ENCODE data around the gene CDRT4. TPM values are rescaled to one million over a fixed set of nuclear protein-coding genes. Genes with fewer than 3 reads are reported as not detected.

CDRT4 gene
- polyA plus RNA-seq, 3 donors = 1.9 to 11.6 (median 4.4) TPM

DNA sequence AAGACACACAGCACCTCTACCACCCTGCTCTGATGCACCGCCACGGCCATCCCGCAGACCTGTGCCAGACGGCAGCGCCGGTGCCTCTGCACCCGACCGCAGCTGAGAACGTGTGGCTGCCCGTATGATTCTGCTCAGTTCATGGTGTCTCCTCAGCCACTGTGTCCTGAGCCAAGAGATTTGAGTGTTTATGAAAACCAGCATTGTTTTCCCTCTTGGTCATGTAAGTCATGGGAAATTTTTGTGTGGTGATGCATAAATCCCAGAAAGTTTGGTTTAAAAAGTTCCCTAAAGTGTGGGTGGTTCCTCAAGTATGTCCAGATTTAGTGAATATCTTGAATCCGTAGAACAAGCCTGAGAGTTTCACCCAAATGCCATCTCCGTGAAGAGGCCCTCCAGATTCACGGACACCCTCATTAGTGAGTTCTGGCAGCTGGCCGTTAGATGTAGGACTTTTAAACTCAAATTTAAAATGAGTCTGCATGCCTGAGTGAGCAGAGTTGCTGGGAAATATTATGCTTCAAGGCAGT, 57.6 kb downstream of the CDRT4 start:
- no peak for DNase-seq (ENCODE audit: extremely low read depth in 1 of 11, low read depth in 9 of 11, low spot score in 4 of 11)

GRCh38 chr17:15408803-15409202, 58.6 kb downstream of the CDRT4 start:
- no peak for DNase-seq (ENCODE audit: extremely low read depth in 1 of 11, low read depth in 9 of 11, low spot score in 4 of 11)

GRCh38 chr17:15406081-15406480, 61.3 kb downstream of the CDRT4 start:
- no peak for DNase-seq (ENCODE audit: extremely low read depth in 1 of 11, low read depth in 9 of 11, low spot score in 4 of 11)

GRCh38 chr17:15405058-15405415, 62.4 kb downstream of the CDRT4 start:
- DNase-seq (ENCODE audit: extremely low read depth in 1 of 11, low read depth in 9 of 11, low spot score in 4 of 11) = no peak

DNA sequence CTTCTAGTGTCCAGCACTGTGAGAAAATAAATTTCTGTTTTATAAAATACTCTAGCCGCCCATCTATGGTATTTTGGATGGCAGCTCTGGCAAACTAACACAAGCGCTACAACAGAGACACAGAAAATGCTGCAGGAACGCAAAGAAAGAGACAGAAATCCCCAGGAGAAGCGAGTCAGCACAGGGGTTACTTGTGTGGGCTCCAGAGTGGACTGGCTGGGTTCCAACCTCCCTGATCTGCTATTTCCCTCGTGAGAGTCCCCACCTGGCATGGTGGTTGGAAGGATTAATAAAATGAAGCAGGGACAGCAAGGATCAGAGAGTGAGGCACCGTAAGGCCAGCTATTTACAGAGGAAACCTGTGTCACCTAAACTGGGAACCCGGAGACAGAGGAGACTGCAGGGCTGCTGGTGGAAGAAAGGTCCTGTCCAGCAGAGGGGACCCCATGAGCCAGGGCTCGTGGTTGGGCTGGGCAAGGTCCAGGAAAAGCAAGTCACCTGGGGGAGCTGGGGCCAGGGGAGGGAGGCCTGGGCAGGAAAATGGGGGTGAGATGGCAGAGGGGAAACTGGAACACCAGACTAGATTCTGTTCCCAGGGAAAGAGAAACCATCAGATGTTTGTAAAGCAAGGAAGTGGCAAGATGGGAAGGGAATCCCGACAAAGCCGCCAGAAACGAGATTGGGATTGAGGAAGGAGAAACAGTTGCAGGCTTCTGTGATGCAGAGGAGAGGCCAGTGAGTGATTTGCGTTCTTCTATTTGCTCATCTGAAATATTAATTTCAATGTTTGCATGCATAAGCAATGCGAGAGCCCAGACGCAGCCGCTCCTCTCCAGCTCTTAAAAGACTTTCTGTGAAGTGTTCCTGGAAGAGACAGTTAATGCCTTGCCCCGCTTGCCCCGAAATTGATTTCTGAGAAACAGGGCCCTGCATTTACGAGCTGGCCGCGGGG, 63.0 kb downstream of the CDRT4 start:
- DNase-seq (ENCODE audit: extremely low read depth in 1 of 11, low read depth in 9 of 11, low spot score in 4 of 11) = no peak

GRCh38 chr17:15403276-15403939, 64.0 kb downstream of the CDRT4 start:
- DNase-seq (ENCODE audit: extremely low read depth in 1 of 11, low read depth in 9 of 11, low spot score in 4 of 11) = no peak

- no peak for DNase-seq (ENCODE audit: extremely low read depth in 1 of 11, low read depth in 9 of 11, low spot score in 4 of 11)
Observed at GRCh38 chr17:15399443-15399842, 68.0 kb downstream of the CDRT4 start.

- no peak for DNase-seq (ENCODE audit: extremely low read depth in 1 of 11, low read depth in 9 of 11, low spot score in 4 of 11)
Observed at GRCh38 chr17:15398736-15399331, 68.6 kb downstream of the CDRT4 start.

DNA sequence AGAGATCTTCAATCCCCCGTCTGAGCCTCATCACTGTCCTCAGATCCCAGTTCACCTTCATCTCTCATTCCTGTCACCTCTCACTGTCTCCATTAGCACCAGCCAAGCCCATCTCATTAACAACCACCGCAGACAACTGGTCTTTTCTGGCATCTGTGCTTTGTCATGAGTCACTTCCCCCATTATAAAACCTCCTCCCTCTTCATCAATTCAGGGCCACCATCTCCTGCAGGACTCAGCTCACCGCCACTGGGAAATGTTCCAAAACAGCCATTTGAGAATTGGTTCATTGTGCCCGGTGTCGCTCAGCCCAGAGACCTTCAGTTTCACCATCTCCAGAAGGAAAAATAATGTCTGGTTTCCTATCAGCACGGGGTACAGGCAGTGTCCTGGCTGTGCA, 69.1 kb downstream of the CDRT4 start:
- DNase-seq (ENCODE audit: extremely low read depth in 1 of 11, low read depth in 9 of 11, low spot score in 4 of 11) = no peak

DNA sequence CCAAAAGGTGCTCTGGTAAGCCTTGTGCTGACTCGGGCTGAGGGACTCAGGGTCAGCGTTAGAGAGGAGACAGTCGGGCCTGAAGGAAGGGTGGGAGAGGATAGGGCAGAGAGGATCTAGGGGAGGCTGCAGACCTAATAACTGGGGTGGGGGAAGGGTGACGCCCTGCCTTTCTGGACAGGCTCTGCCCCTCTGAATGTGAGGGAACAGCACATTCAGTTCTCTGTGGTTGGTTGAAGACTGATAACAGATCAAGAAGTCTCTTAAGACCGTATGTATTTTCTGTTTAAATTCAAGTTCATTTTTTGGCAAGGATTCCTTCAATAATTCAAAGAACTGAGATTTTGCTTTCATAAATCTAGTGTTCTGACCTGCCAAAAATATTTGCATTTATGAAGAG, 69.8 kb downstream of the CDRT4 start:
- no peak for DNase-seq (ENCODE audit: extremely low read depth in 1 of 11, low read depth in 9 of 11, low spot score in 4 of 11)

GRCh38 chr17:15395091-15395490, 72.3 kb downstream of the CDRT4 start:
- no peak for DNase-seq (ENCODE audit: extremely low read depth in 1 of 11, low read depth in 9 of 11, low spot score in 4 of 11)

DNA sequence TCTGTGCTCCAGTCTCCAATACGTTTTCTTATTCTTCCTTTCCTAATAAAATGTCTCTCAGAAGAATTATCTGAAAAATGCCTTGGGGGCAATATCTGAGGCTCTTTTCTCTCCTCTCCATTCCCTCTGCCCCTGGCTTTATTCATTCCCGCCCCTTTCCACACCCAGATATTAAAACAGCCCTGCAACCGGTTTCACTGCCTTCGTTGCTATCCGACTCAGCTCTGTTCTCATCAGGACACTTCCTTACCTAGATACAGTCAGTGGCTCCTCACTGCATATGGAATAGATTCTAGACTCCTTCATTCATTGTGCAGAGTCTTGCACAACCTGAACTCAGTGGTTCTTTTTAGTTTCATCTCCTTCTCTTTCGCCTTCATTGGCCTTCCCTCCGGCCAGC, 74.0 kb downstream of the CDRT4 start:
- DNase-seq (ENCODE audit: extremely low read depth in 1 of 11, low read depth in 9 of 11, low spot score in 4 of 11) = no peak

GRCh38 chr17:15392326-15392741, 75.1 kb downstream of the CDRT4 start:
- no peak for DNase-seq (ENCODE audit: extremely low read depth in 1 of 11, low read depth in 9 of 11, low spot score in 4 of 11)

GRCh38 chr17:15388356-15389041, 78.9 kb downstream of the CDRT4 start:
- DNase-seq (ENCODE audit: extremely low read depth in 1 of 11, low read depth in 9 of 11, low spot score in 4 of 11) = no peak

DNA sequence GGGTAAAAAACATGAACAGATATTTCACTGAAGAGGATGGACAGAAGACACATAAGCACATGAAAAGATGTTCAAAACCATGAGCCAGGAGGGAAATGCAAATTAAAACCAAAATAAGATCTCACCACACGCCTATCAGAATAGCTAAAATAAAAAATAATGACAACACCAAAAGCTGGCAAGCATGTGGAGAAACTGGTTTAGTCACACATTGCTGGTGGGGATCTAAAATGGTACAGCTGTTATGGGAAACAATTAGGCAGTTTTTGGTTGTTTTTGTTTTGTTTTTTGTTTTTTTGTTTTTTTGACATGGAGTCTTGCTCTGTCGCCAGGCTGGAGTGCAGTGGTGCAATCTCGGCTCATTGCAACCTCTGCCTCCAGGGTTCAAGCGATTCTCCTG, 81.3 kb downstream of the CDRT4 start:
- DNase-seq (ENCODE audit: extremely low read depth in 1 of 11, low read depth in 9 of 11, low spot score in 4 of 11) = no peak
